Measurements from ENCODE around the gene CCDC201. TPM values are rescaled to one million over a fixed set of nuclear protein-coding genes. Genes with fewer than 3 reads are reported as not detected.

Gene CCDC201
- total and polyA plus RNA-seq, 2 of the 8 experiments (the other 6 are each of a cell fraction or from before 2014, with no cell fraction given): not detected

DNA sequence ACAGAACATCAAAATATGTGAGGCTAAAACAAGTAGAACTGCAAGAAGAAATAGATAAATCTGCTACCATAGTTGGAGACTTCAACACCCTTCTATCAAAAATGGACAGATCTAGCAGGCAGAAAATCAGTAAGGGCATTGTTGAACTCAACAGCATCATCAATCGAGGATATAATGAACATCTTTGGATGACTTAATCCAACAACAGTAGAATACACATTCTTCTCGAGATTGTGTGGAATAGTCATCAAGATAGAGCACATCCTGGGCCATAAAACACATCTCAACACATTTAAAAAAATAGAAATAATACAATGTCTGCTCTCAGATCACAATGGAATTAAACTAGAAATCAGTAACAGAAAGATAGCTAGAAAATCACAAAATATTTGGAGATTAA, 25.3 kb upstream of the CCDC201 start (continued):
- TF ChIP-seq KDM1A (IDR thresholded peaks at IDR 0.05; ENCODE audit: borderline replicate concordance, low read length) (no peak), SRF (IDR thresholded peaks at IDR 0.05; ENCODE audit: low read depth, low read length) (no peak), EZH2 (IDR thresholded peaks at IDR 0.05; ENCODE audit: low read depth, low read length, severe bottlenecking) (no peak)
- TF ChIP-seq, protein P1, sequence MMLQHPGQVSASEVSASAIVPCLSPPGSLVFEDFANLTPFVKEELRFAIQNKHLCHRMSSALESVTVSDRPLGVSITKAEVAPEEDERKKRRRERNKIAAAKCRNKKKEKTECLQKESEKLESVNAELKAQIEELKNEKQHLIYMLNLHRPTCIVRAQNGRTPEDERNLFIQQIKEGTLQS (IDR thresholded peaks at IDR 0.05; ENCODE audit: insufficient read depth, low read depth, low read length): no peak
- TF ChIP-seq, protein P2, sequence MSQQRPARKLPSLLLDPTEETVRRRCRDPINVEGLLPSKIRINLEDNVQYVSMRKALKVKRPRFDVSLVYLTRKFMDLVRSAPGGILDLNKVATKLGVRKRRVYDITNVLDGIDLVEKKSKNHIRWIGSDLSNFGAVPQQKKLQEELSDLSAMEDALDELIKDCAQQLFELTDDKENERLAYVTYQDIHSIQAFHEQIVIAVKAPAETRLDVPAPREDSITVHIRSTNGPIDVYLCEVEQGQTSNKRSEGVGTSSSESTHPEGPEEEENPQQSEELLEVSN (IDR thresholded peaks at IDR 0.05): no peak

All from H1 (cell line).